ENCODE results near the gene ATPAF2.

ATPAF2 gene

DNA sequence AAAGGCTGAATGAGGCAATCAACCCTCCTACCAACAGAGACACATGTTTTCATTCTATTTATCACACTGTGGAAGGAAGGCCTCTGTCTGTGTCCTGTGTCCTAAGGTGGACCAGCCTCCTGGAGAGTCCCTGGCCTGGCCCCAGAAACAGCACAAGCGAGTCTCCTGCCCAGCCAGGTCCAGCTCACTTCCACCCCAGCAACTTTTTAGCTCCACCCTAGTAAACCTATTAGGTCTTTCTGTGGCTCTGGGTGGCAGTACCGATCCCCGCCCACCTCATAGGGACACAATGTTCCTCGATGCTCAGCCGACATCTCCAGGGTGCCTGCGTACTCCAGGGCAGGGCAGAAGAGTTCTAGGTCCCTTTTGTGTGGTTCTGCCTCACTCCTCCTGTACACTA, 55.6 kb downstream of the ATPAF2 start:
- no peak for TF ChIP-seq POLR2AphosphoS5 (IDR thresholded peaks at IDR 0.05; ENCODE audit: low read depth, low read length)
- no peak for TF ChIP-seq FOXP2 (optimal IDR thresholded peaks at IDR 0.05; ENCODE audit: borderline replicate concordance, extremely low read depth, extremely low read length, insufficient read depth)
- TF ChIP-seq SIN3A (IDR thresholded peaks at IDR 0.05; ENCODE audit: borderline replicate concordance, insufficient read depth, low read length), result no peak

GRCh38 chr17:17982801-17983200, 56.2 kb downstream of the ATPAF2 start:
- TF ChIP-seq FOXP2 (optimal IDR thresholded peaks at IDR 0.05; ENCODE audit: borderline replicate concordance, extremely low read depth, extremely low read length, insufficient read depth) (no peak), SIN3A (IDR thresholded peaks at IDR 0.05; ENCODE audit: borderline replicate concordance, insufficient read depth, low read length) (no peak), TAF1 (IDR thresholded peaks at IDR 0.05; ENCODE audit: borderline replicate concordance, insufficient read depth, low read length) (no peak), POLR2AphosphoS5 (IDR thresholded peaks at IDR 0.05; ENCODE audit: low read depth, low read length) (no peak), REST (IDR thresholded peaks at IDR 0.05; ENCODE audit: insufficient read depth in 1 of 2, low read depth in 2 of 2, low read length in 2 of 2) (no peak)

GRCh38 chr17:17981330-17981729, 57.6 kb downstream of the ATPAF2 start:
- TF ChIP-seq POLR2AphosphoS5 (IDR thresholded peaks at IDR 0.05; ENCODE audit: low read depth, low read length) (no peak), TAF1 (IDR thresholded peaks at IDR 0.05; ENCODE audit: borderline replicate concordance, insufficient read depth, low read length) (no peak), FOXP2 (optimal IDR thresholded peaks at IDR 0.05; ENCODE audit: borderline replicate concordance, extremely low read depth, extremely low read length, insufficient read depth) (no peak), REST (IDR thresholded peaks at IDR 0.05; ENCODE audit: insufficient read depth in 1 of 2, low read depth in 2 of 2, low read length in 2 of 2) (no peak), SIN3A (IDR thresholded peaks at IDR 0.05; ENCODE audit: borderline replicate concordance, insufficient read depth, low read length) (no peak)

GRCh38 chr17:17979778-17980177, 59.2 kb downstream of the ATPAF2 start:
- TF ChIP-seq FOXP2 (optimal IDR thresholded peaks at IDR 0.05; ENCODE audit: borderline replicate concordance, extremely low read depth, extremely low read length, insufficient read depth), result no peak
- no peak for TF ChIP-seq SIN3A (IDR thresholded peaks at IDR 0.05; ENCODE audit: borderline replicate concordance, insufficient read depth, low read length)
- TF ChIP-seq REST (IDR thresholded peaks at IDR 0.05; ENCODE audit: insufficient read depth in 1 of 2, low read depth in 2 of 2, low read length in 2 of 2), result no peak
- no peak for TF ChIP-seq POLR2AphosphoS5 (IDR thresholded peaks at IDR 0.05; ENCODE audit: low read depth, low read length)
- no peak for TF ChIP-seq TAF1 (IDR thresholded peaks at IDR 0.05; ENCODE audit: borderline replicate concordance, insufficient read depth, low read length)

DNA sequence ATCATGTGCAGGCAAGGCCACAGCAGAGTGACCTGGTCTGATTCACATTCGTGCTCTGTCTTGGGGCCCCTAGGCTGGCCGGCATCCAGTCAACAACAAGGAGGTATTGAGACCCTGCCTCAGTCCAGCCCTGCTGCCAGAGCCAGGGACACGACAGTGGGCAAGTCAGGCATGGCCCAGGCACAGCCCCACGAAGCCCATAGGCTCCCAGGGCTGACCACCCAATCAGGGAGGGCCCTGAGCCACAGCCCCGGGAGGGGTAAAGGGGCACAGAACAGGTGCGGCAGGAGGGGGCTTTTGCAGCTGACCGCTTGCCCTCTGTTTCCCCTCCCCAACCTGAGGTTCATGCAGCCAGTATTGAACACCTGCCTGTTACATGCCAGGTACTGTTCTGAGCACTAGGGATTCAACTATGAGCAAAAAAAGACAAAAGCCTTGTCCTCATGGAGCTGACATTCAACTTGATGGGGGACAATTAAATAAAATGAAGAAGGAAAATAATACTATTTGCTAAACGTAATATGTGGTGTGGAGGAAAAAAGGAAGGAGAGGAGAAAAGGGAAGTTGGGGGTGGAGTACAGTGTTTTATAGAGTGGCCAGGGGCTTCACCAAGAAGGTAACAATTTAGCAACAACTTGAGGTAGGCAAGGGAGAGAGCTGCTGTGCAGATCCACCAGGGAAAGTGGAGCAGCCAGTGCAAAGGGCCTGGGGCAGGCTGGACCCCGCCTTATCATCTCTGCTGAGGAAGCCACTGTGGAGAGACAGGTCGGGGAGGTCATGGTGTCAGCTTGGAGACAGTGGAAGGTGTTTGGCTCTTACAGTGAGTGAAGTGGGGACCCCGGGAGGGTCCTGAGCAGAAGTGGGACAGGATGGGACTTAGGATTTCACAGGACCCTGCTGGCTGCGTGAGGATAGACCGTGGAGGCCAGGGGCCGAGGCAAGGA, 60.2 kb downstream of the ATPAF2 start:
- no peak for TF ChIP-seq POLR2AphosphoS5 (IDR thresholded peaks at IDR 0.05; ENCODE audit: low read depth, low read length)
- no peak for TF ChIP-seq FOXP2 (optimal IDR thresholded peaks at IDR 0.05; ENCODE audit: borderline replicate concordance, extremely low read depth, extremely low read length, insufficient read depth)
- TF ChIP-seq TAF1 (IDR thresholded peaks at IDR 0.05; ENCODE audit: borderline replicate concordance, insufficient read depth, low read length), result no peak
- TF ChIP-seq SIN3A (IDR thresholded peaks at IDR 0.05; ENCODE audit: borderline replicate concordance, insufficient read depth, low read length), result no peak
- TF ChIP-seq REST (IDR thresholded peaks at IDR 0.05; ENCODE audit: insufficient read depth in 1 of 2, low read depth in 2 of 2, low read length in 2 of 2), result no peak
